GM12801 (cell line): Measurements from ENCODE around the gene ZFAND2B.

Experiments used
- TF ChIP-seq, protein P1 (sequence below): IDR thresholded peaks from one replicate; pipeline ENCODE4 v1.5.1; 2011; ENCODE audit warnings: control low read depth; ENCODE audit not compliant: insufficient read length; ENCODE audit errors: extremely low read depth

Gene ZFAND2B

DNA sequence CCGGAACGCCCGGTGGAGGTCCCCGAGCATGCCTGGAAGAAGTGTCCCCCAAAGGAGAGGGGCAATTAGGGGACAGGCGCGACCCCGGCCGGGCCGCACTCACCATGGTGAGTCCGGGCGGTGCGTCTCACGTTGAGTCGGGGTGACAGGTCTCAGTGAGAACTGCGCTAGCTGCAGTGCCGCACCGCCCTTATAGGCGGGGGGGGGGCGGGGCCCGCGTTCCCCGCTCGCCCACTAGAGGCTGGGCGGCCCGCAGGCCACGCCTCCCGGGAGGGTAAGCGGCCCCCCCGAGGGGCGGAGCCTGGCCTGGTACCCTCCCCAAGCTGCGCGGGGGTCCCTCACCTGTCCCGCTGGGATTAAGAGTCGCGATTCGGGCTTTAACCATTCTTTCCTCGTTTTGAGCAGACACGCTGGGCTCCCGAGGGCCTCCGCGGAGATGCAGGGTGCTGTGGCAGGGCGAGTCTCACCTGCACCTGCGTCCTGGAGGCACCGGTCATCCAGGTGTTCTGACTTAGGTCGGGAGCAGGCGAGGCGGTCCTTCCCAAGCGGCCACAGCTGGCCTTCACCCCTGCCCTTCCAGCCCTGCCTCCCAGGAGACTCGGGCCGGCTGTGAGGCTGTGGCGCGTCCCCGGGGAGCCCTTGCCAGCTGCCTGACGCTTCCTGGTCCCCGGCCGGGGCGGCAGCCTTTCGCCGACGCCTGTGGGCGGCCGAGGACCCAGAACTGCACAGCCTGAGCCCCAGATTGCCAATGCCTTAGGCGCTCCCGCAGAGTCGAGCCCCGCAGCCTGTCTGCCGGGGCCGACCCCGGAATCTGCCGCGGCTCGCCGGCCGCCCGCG, 47.4 kb downstream of the ZFAND2B start, which contains the start of gene TUBA4A:
TSS of gene TUBA4A (minus strand) at position 166 of the 837 bp plus-strand sequence. CDS start at position 106, 60 bp downstream.
- TF ChIP-seq, protein P1, sequence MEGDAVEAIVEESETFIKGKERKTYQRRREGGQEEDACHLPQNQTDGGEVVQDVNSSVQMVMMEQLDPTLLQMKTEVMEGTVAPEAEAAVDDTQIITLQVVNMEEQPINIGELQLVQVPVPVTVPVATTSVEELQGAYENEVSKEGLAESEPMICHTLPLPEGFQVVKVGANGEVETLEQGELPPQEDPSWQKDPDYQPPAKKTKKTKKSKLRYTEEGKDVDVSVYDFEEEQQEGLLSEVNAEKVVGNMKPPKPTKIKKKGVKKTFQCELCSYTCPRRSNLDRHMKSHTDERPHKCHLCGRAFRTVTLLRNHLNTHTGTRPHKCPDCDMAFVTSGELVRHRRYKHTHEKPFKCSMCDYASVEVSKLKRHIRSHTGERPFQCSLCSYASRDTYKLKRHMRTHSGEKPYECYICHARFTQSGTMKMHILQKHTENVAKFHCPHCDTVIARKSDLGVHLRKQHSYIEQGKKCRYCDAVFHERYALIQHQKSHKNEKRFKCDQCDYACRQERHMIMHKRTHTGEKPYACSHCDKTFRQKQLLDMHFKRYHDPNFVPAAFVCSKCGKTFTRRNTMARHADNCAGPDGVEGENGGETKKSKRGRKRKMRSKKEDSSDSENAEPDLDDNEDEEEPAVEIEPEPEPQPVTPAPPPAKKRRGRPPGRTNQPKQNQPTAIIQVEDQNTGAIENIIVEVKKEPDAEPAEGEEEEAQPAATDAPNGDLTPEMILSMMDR = no peak

DNA sequence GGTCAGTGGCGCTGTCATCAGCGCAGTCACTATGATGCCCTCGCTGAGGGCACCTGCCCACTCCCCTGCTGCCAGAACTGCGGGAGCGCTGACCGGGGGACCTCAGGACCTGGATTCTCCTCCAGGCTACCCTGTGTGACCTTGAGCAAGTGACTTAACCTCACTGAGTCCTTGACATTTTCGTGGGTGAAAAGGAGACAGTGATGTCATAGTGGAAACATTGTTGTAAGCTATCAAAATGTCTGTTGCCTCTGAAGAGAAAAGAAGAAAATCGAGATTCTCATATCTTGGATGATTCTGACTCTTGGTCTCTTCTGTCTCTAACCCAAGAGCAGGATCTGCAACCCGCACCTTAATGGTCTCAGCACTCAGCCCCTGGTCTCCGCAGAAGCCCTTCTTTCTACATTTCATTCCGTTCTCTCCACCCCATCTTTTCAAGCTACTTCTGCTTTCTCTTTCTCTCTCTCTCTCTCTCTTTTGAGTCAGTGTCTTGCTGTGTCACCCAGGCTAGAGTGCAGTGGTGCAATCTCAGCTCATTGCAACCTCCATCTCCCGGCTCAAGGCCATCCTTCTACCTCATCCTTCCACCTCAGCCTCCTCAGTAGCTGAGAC, 48.1 kb downstream of the ZFAND2B start:
- TF ChIP-seq, protein P1 = no peak
